AG04449 (cell line): ENCODE results near the gene EFNA5.

Source experiments
- CTCF ChIA-PET: fragments of 350-600 bp; formaldehyde crosslinking; extraction: SDS; loops from one replicate; lab custom pipeline; 2021; ENCODE audit warnings: antibody characterized with exemption; lab: Yijun Ruan, JAX
- POLR2A ChIA-PET: fragments of 400-600, 350-600 bp; formaldehyde crosslinking; extraction: SDS; loops from one replicate; lab custom pipeline; 2020; ENCODE audit warnings: antibody characterized with exemption, inconsistent platforms; lab: Yijun Ruan, JAX
- DNase-seq: peaks from one replicate; pipeline ENCODE4 v3.0.0-alpha.2; 2010; ENCODE audit warnings: low read depth, low spot score
- H3K4me3 ChIP-seq: 2 replicates; pipeline ENCODE4 v1.5.1; 2011; ENCODE audit warnings: low read depth, mild to moderate bottlenecking, control low read depth, low read length
- CTCF ChIP-seq: IDR thresholded peaks from one replicate; pipeline ENCODE4 v1.5.1; 2011; ENCODE audit warnings: mild to moderate bottlenecking, moderate library complexity, low read length, control low read depth, inconsistent platforms; ENCODE audit not compliant: insufficient read depth; ENCODE audit errors: missing control alignments

The EFNA5 gene

DNA sequence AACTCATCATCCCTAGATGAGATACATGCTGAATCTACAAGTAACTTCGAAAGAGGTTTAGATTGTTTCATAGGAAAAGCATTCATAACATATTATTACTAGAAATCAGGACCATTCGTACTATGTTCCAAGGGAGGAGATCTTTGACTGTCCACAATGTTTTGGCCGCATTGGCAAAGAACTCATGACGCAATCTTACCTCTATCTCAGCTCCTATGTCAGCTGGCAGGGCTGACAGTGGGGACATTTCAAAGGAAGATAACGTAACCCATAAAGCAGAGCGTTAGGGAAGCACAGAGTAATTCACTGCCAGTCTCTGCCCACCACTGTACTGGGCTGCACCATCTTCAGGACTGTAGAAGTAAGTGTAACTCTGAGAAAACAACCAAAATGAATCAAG, 69.7 kb downstream of the EFNA5 start:
- CTCF ChIA-PET, result interaction anchor here (1.6 kb wide), 1 partner anchor 30 kb away, joined by 3 read pairs; no protein-coding TSS in a partner anchor
- TF ChIP-seq CTCF, result no peak
- H3K4me3 ChIP-seq, result no peak overlapping the region
- DNase-seq, result no peak
- POLR2A ChIA-PET, result no interaction called here

DNA sequence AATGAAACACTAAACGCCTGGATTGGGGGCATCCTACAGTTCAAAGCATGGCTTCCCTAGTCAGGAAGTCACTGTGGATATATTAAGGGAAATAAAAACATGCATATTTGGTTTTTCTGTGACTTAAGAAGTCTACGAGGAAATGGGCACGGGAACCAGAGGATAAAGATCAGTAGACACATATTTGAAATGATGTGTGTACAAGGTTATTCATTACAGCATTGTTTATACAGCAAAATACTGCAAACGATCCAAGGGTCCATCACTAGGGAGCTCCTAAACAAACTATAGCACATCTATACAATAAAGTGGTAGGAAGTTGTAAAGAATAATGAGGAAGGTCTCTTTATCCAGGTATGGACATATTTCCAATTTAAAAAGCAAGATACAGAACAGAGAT, 71.8 kb downstream of the EFNA5 start:
- DNase-seq, result no peak
- POLR2A ChIA-PET, result no interaction called here
- no peak for TF ChIP-seq CTCF
- no peak overlapping the region for H3K4me3 ChIP-seq
- CTCF ChIA-PET, result no interaction called here

DNA sequence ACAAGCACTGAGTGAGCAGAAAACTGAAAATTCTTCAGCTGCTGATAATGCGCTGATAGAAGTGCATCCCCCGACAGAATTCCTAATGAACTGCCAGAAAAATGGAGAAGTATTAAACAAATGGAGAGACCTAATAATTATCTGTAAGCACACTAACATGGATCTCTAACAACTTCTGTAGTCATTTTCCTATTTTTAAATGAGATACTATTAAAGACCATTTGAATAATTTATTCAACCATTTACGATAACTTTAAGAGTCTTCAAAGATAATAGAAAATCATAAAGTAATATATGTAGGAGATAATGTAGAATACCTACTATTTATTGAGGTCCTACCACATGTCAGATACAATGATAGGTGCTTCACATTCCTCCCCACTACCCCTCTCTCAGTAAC, 72.9 kb downstream of the EFNA5 start:
- no peak overlapping the region for H3K4me3 ChIP-seq
- ChIA-PET CTCF (interaction anchor here (0.8 to 1.5 kb wide), 2 partner anchors 9 to 10 kb away, joined by 3 to 4 read pairs; no protein-coding TSS in a partner anchor), POLR2A (no interaction called here)
- no peak for DNase-seq
- no peak for TF ChIP-seq CTCF

DNA sequence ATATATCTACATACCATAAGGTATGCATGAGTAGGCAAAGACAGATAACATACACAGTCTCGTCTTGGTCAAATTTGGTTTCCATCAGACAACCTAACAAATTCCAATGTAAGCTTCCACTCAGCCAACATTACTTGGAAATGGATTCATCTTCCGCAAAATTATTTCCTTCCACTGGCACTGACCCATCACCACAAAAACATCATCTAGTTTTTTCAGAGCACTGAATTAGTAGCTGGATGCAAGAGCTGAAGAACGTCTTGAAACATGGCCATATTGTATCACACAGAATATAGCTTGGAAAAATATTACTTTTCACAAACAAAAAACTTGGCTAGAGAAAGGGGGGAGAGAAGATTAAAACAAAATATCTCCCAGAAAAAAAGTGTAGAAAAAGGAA, 73.5 kb downstream of the EFNA5 start:
- no peak for DNase-seq
- ChIA-PET POLR2A (no interaction called here), CTCF (interaction anchor here (0.8 to 2.2 kb wide), 3 partner anchors 9 to 25 kb away, joined by 3 to 8 read pairs (median 4); no protein-coding TSS in a partner anchor)
- TF ChIP-seq CTCF, result no peak
- H3K4me3 ChIP-seq, result no peak overlapping the region

DNA sequence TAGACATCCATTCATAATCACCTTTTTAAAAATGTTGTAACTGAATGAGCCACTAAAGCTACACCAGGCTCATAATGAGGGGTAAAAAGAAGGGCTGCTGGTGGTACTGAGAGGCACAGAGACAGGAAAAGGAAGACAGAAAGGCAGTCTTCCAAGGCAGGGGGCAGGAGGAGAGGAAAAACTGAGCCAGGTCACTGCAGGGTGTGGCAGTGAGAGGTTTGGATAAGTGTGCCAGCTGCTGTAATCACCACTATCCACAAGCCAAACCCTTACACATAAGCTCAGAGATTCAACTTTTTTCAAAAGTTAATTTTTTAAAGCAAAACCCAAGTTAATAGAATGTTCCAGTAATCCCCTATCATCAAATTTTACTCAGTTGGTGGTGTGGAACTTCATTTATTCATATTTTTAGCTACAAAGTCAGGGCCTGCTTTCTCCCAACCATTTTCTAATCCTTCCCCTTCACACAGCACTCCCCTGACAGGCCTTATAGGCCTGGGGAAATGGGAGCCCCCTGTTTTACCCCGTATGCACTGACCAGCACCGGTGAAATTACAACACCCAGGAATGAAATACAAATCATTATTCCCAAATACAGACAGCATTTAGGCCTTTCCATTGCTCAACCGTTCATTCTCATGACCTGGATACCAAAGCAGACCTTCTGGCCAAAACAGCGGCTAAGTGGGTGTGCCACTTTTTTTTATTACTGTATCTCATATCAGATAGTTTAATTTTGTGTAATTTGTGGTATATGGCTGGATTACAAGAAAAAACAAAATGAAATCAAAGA, 76.3 kb downstream of the EFNA5 start:
- TF ChIP-seq CTCF, result no peak

GRCh38 chr5:107593009-107593408, 77.7 kb downstream of the EFNA5 start:
- CTCF ChIA-PET, result interaction anchor here (1.6 kb wide), 1 partner anchor 21 kb away, joined by 4 read pairs; no protein-coding TSS in a partner anchor
- no peak overlapping the region for H3K4me3 ChIP-seq
- no peak for TF ChIP-seq CTCF
- POLR2A ChIA-PET, result no interaction called here
- DNase-seq, result no peak

More for the DNA sequence above, 76.3 kb downstream of the EFNA5 start:
- no peak overlapping the region for H3K4me3 ChIP-seq
- ChIA-PET POLR2A (no interaction called here), CTCF (no interaction called here)
- DNase-seq, result no peak
